Activated CD4-positive, alpha-beta T cell treated with anti-CD3 and anti-CD28 coated beads, Interleukin-2, amount 50 U/mL, for 48 hours (primary cell): ENCODE results near the gene DUT.
"Not testable (repeated sequence)": the region's sequence is repeated elsewhere in the genome, so short reads cannot be mapped to it uniquely, and the experiment has no call there.

Experiments used
- DNase-seq, 2 experiments: peaks; one replicate each; pipeline ENCODE4 v3.0.0-alpha.2; 2020

DUT gene

GRCh38 chr15:48330855-48331795 is at the start of gene DUT:
Gene DUT (plus strand): TSS chr15:48331429. CDS start chr15:48331516, 87 bp downstream.
- DNase-seq = peak; percentile 82 to 86

DNA sequence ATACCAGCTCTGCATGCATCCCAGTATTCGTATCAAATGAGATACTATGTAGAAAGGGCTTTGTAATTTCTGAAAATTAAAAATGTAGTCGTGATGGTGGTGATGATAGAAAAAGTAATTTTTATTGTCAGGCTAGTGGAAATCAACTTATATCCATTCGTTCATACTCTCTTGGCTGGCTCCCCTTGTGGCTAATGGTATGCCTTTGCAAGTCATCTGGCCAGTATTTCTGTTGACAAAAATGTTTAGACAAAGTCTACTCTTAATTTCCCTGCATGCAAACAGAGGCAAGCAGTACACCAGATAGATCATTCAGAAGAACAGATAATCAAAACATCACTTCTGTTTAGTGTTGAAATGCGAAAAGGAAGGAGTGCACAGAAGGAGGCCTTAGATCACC is 49.6 kb upstream of the DUT start:
- DNase-seq = no peak

DNA sequence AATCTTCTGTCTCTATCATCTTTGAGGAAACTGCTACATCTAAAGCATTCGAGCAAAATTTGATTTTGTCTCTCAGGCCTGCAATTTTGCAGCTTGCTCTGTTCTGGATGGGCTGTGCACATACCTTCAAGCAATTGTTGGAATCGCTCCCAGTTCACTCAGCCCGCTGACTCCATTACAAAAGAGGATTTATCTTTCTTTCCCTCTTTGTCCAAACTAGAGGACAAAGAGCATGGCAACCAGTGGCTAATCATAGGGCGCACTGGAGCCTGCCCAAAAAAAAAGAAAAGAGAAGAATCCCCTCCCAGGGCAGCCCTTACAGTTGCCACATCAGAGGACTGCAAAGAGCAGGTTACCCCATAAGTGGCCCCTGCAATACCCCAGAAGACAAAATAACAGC is 49.0 kb upstream of the DUT start:
- DNase-seq = no peak

- no peak for DNase-seq
Measured at GRCh38 chr15:48283396-48284145, 47.7 kb upstream of the DUT start.

DNA sequence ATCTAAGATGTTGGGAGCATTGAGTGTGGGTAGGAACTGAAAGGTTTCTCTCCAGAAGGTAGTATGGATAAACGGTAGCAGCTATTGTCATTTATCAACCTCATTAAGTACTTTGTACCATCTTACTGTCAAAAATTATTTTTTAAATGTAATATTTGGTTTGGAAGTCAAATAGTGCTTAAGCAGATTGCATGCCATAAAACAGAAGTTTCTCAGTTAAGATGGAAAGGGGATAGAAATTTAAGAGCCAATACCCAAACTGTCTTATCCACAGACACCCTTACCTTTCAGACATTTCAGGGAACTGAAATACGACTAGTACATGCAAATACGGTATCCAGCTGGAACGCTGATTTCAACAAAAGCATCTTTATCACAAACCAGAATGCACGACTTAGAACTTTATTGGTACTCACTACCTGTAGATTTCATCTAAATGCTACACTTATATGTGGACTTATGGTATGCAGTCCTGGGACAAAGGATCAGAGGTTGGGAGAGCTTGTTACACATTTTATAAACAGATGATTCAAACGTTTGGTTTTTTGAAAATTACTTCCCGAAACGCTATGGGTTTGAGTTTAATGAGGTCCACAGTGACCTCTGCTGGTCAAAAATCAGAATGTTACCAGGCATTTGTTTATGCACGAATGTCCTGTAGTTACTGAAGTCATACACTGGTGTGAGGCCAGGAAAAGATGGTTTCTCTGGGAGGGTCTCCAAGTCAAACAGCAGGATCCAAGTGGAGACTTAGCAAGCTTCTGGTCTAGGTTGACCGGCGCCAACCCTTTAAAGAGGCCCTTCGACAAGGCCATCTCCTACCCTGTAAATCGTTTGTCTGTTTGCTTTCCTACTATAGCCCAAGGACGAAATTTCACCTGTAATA is 45.7 kb upstream of the DUT start:
- DNase-seq = peak; percentile 9 to 38

GRCh38 chr15:48289628-48290027 is 41.6 kb upstream of the DUT start:
- DNase-seq = no peak

DNA sequence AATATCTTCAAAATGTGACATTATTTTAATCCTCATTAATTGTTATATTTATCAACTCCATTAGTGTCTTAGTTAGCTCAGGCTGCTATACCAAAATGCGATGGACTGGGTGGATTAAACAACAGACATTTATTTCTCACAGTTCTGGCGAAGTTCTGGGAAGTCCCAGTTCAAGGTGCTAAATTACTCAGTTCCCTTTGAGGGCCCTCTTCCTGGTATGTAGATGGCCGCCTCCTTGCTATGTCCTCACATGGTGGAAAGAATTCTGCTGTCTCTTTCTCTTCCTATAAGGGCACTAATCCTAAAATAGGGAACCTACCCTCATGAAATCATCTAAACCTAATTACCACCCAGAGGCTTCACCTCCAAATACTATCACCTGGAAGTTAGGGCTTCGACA is 38.8 kb upstream of the DUT start:
- DNase-seq = no peak

GRCh38 chr15:48297668-48298067 is 33.6 kb upstream of the DUT start:
- DNase-seq = no peak

- DNase-seq = no peak
Measured at GRCh38 chr15:48298914-48299313, 32.3 kb upstream of the DUT start.

DNA sequence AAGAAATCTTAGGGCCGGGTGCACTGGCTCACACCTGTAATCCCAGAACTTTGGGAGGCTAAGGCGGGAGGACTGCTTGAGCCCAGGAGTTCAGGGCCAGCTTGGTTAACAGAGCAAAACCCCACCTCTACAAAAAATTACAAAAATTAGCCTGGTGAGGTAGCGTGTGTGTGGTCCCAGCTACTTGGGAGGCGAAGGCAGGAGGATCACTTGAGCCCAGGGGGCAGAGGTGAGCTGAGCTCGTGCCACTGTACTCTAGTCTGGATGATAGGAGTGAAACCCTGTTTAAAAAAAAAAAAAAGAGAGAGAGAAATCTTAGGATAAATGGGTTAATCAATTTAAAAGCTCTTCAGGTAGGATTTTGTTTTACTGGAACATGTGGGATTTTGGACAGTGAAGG is 31.2 kb upstream of the DUT start:
- no peak for DNase-seq

DNA sequence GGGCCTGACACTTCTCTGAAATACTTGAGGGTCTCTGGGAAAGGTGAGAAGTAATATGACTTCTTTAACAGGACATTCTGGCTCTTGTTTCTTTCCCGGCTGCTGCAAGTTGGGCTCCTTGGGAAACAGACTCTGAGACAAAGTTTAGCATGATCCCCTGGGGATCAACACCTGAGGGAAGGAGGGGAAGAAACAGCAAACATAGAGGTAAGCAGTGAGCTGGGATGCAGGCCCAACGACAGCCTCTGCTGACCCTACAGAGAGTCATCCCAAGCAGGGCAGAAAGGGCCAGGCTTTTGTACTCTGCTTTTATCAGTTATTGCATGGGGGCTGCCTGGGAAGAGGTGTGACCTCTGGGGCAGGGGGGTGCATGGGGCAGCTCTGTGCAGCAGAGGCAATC is 26.8 kb upstream of the DUT start:
- no peak for DNase-seq

DNA sequence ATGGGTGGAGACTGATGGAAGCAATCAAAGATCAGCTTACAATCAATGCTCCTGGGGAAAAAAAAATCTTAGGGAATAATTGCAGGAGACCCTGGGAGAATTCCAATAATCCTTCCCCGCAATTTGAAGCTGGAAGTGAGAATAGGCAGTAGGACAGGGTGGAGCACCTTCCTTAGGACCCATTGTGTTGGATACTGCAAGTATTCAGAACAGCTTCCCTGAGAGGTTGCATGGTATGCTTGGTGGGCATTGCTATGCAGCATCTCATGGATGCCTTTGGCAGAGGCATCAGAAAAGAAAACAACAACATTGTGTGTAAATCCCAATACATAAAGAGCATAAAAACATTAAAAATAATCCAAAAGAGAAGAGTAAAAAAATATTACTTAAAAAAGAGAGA is 24.6 kb upstream of the DUT start:
- no peak for DNase-seq

- no peak for DNase-seq
Measured at GRCh38 chr15:48307586-48307985, 23.6 kb upstream of the DUT start.

DNA sequence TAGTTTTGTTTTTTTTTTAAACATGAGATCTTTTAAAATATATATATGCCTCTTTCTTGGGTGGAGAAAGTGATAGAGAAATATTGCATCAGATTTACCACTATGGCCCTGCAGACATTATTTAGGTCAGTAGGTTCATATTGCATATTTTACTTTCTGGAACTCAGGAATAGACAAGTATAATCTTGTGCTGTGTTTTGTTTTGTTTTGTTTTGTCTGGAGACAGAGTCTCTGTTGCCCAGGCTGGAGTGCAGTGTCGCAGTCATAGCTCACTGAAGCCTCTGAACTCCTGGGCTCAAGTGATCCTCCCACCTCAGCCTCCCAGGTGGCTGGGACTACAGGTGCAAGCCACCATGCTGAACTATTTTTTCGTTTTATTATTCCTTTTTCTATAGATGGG is 21.5 kb upstream of the DUT start:
- no peak for DNase-seq

GRCh38 chr15:48313216-48313615 is 18.0 kb upstream of the DUT start:
- DNase-seq = no peak

- no peak for DNase-seq
Measured at GRCh38 chr15:48315041-48315440, 16.2 kb upstream of the DUT start.

- no peak for DNase-seq
Measured at GRCh38 chr15:48317221-48317620, 14.0 kb upstream of the DUT start.

DNA sequence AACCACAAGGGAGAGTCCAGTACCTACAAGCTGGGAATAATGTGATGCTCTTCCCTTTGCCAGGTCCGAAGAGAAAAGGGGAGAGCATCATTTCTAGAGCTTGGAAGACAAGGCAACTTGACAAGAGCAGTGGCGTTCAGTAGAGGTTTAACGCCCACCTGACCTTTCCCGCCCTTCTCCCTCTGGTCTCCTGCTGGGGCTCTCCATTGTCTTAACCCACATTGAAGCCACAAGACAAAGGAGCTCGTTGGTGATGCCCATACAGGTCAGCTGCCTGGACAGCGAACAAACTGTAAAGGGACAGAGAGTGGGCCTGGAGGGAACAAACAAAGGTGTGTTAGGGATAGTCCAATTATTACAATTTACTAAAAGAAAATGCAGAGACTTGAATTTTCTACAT is 13.1 kb upstream of the DUT start:
- no peak for DNase-seq

DNA sequence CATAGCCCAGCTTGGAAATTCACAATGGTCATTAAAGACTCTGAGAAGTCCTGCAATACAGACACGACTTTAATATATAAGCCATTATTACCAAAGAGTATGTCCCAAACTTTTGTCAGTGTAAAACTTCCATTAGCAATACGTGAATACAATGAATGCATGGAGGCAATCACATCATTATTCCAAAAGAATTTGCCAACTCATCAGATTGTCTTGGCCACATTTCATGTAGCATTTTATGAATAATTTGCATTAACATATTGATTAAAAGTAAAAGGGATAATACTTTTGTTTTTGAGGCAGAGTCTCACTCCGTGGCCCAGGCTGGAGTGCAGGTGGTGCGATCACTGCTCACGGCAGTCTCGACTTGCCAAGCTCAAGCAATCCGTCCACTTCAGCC is 7.9 kb upstream of the DUT start:
- no peak for DNase-seq

DNA sequence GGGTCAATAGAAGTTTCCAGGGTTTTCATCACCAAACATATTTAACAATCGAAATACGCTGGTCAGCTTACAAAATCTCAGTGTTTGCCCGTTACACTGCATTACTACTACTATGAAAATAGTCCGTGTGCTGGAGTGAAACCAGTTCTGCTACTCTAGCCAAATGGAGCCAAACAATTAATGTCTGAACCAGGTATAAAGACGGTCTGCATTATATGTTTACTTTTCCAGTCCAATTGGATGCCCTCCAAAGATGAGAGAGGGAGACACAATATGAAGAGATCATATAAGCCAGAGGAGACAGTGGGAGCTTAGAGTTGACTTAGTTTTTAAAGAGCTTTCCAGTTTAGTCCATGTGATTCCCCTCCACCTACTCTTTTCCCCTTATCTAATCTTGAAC is 6.3 kb upstream of the DUT start:
- no peak for DNase-seq

DNA sequence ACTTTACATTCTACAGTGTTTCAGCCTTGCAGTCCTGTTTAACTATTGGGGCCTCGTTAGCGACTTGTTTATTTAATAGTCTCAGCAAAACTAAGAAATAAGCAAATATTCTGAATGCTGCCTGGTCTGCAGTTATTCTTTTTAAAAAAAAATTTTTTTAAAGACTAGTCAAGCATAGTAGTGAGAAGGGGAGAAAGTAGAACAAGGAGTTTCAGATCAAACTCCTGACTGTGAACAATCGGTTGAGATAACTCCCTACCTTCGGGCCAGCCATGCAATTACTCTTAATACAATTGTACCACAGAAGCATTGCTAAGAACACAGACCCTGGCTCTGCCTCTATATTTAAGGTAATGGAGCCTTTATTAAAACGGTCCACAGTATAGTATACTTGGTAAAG is 5.8 kb upstream of the DUT start:
- no peak for DNase-seq

DNA sequence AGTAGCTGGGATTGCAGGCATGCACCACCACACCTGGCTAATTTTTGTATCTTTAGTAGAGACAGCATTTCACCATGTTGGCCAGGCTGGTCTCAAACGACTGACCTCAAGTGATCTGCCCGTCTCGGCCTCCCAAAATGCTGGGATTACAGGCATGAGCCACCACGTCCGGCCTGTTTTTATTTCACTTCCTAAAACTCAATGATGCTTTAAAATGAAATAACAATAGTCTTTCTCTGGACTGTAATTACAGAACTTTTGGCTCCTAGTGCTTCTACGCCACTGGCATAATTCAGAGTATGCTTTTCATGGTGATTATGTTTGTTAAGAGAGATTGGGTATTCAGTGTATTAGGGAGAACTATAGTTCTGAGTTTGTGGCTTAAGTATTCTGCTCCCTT is 5.0 kb upstream of the DUT start:
- DNase-seq = not testable (repeated sequence)

GRCh38 chr15:48330105-48330785 is 984 bp upstream of the DUT start:
- no peak for DNase-seq
